GM10266 (cell line): ENCODE results near the gene SUMO4.

Experiments
- DNase-seq: peaks from one replicate; pipeline ENCODE4 v3.0.0; 2012; ENCODE audit errors: extremely low spot score
- CTCF ChIP-seq: IDR thresholded peaks from 2 replicates; pipeline ENCODE4 v1.5.1; 2012; ENCODE audit warnings: mild to moderate bottlenecking, low read depth; ENCODE audit not compliant: control insufficient read depth, insufficient read depth; ENCODE audit errors: missing control alignments

Gene SUMO4

GRCh38 chr6:149389509-149390297 is 10.4 kb upstream of the SUMO4 start:
- TF ChIP-seq CTCF, result no peak
- no peak for DNase-seq

GRCh38 chr6:149392093-149392492 is 8.0 kb upstream of the SUMO4 start:
- TF ChIP-seq CTCF, result no peak
- DNase-seq, result no peak

DNA sequence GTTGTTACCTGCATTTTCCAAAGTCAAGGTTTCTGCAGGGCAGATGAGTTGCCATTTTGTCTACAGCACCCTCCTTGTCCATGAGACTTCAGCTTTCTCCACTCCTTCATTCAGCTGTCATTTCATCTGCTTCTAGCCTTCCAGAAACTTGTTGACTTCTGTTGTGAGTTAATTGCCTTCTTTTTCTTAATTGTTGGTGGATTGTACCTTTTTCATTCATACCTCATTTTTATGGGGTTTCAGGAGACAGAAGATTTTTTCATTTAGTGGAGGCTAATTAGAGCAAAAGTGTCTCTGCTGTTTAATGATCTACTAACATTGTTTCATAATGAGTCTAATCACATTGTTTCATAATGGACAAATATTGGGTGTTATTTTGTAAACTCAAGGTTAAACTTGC is 7.5 kb upstream of the SUMO4 start:
- TF ChIP-seq CTCF, result no peak

GRCh38 chr6:149393002-149393679 is 6.9 kb upstream of the SUMO4 start:
- TF ChIP-seq CTCF, result no peak
- no peak for DNase-seq

More for the DNA sequence above, 7.5 kb upstream of the SUMO4 start:
- no peak for DNase-seq

GRCh38 chr6:149395185-149395584 is 4.9 kb upstream of the SUMO4 start:
- DNase-seq, result no peak
- no peak for TF ChIP-seq CTCF

DNA sequence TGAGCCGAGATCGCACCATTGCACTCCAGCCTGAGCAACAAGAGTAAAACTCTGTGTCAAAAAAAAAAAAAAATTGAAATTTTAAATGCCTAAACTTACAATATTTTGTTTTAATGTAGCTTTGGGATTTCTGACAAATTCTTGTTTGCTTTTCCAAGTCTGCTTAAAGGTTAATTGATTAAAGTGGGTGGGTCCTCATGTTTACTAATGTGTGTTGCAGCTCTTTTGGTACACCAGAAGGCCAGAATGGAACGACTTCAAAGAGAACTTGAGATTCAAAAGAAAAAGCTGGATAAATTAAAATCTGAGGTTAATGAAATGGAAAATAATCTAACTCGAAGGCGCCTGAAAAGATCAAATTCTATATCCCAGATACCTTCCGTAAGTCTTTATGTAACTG is 2.7 kb upstream of the SUMO4 start:
- no peak for TF ChIP-seq CTCF
- DNase-seq, result no peak

DNA sequence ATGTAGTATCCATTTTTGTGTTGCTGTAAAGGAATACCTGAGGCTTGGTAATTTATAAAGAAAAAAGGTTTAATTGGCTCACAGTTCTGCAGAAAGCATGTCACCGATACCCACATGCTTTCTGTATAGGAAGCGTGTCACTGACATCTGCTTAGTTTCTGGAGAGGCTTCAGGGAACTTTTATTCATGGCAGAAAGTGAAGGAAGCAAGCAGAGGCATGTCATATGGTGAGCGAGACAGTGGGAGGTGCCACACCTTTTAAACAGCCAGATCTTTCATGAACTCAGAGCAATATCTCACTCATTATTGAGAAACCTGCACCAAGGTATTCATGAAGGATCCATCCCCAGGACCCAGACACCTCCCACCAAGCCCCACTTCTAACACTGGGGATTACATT is 3.5 kb downstream of the SUMO4 start:
- TF ChIP-seq CTCF, result no peak
- DNase-seq, result no peak
